ENCODE data around the gene AMBRA1.
A peak's percentile ranks its signal among the peaks of the same experiment; 100 is the strongest.

Gene AMBRA1

GRCh38 chr11:46498179-46498578 is 95.6 kb downstream of the AMBRA1 start:
- DNase-seq: no peak

DNA sequence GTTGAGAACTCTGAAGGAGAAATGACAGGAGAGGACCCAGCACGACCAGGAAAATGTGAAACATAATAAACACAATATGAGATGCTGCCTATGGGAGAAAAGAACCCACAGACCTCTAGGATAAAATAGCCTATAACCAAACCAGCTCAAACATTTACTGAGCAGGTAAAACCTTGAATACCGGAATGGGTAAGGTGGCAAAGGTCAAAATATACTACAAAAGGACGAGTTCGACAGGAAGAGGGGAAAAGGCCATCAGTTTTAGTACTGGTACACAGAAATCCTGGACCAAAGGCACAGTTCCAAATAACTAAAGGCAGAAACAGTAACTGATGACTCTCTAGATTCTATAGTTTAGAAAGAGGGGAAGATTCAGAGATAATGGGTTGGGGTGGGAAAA is 96.3 kb downstream of the AMBRA1 start:
- DNase-seq: no peak

DNA sequence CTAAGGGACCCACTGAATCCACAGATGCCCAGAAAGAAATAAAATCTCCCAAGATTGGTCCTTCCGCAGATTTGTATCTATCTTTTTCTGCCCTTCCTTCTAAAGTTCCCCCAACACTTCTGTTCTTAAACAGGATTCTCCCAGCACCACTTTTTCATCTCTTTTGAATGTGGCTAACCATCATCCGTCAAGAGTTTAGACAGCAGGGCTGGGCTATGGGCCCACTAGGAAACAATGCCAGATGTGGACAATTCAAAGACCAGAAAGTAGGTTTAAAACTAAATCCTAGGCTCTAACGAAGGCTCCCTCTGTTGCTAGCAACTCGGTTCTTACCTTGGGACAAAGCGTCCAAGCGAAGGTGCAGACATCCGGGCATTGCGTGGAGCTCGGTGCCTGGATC is 100.0 kb downstream of the AMBRA1 start:
- no peak for DNase-seq

GRCh38 chr11:46492532-46492931 is 101.3 kb downstream of the AMBRA1 start:
- DNase-seq: no peak

DNA sequence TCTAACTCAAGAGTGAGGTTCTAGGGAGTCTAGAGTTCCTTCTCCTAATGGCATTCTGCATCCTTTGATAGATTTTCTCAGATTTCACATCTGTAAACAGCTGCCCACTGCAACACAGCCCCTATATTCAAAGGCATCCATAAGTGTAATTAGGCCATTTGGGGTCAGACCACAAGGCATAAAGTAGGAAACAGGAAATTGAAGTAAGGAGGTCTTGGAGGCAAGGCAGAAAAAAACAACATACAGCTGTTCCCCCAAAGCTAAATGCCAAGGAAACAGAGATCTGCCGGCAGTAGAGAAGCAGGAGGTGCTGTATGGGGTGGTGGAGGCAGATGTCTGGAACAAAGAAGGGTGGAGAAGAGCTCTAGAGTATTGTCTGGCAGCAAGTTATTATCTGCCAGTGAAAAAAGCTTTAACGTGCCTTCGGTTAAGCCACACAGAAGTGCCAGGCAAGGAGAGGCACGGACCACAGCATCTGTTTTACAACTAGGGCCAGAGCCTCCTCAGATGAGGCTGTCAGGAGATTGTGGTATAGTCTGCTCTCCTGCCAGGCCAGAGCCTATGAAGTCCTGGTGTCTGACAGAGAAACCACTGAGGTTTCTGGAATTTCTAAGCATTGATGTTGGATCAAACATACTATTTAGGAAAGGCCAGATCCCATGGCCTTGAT is 102.0 kb downstream of the AMBRA1 start:
- no peak for DNase-seq

DNA sequence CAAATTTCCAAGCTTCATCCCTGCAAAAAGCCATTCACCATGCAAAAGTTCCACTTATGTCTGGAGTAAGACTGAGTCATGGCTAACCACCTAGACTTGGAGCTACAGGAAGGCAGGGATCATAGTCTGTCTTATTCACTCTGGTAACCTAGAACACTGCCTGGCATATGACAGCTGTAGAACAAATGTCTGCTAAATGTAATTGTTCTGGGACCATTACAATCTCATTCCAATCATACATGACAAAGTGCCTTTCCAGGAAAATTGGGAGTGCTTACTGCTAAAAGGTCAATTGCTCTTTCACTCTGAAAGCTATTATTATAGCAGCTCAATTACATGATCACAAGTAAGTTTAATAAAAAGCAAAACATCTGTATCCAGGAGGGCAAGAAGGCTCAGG is 103.2 kb downstream of the AMBRA1 start:
- no peak for DNase-seq

GRCh38 chr11:46489656-46490560 is 103.9 kb downstream of the AMBRA1 start:
- peak in 1 of 4 experiments; percentile 3 for DNase-seq

- DNase-seq: no peak
These were observed 107.9 kb downstream of the AMBRA1 start for GRCh38 chr11:46485856-46486443.

- DNase-seq: no peak
These were observed 109.7 kb downstream of the AMBRA1 start for GRCh38 chr11:46484101-46484500.

- DNase-seq: no peak
These were observed 112.9 kb downstream of the AMBRA1 start for GRCh38 chr11:46480909-46481308.

- no peak for DNase-seq
These were observed 113.6 kb downstream of the AMBRA1 start for GRCh38 chr11:46480166-46480726.

DNA sequence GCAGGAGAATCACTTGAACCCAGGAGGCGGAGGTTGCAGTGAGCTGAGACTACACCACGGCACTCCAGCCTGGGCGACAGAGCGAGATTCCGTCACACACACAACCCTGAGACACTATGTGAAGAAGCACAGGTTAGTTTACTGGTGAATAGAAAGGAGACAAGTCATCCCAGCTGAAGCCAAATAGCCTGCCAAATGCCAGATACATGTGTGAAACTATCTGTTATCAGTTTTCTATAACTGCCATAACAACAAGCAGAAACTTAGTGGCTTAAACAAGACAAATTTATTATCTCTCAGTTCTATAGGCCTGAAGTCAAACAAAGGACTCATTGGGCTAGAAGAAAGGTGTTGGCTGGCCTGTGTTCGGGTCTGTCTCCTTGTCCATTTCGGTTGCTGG is 114.2 kb downstream of the AMBRA1 start:
- no peak for DNase-seq

DNA sequence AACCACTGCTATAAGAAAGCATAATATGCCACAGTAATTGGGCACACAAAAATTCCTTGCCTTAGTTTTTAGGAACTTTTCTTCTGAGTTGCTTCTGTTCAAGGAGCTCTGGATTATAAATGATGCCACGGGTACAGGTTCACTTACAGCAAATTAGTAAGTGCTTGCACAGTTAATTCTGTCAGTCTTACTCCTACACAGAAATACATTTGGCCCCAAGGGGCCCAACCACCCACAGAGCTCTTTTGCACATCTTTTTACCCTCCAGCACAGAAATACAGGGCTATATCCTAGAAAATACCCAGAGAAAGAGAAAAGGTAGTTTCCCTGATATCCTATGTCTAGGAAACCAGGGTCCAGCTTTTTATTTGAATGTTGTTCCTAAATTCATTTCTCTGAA is 115.6 kb downstream of the AMBRA1 start:
- DNase-seq: no peak

DNA sequence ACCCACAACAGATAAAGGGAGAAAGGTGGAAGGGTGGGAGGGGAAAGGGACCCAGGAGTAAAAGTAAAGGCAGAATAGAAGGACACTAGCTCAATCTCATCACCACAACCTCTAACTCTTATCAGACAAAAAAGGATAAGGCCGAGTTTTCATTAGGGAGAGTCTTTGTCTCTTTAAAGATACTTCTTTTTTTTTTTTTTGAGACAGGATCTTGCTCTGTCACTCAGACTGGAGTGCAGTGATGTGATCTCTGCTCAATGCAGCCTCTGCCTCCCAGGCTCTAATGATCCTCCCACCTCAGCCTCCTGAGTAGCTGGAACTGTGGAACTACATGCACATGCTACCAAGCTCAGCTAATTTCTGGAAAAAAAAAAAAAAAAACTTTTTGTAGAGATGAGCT is 116.7 kb downstream of the AMBRA1 start:
- DNase-seq: no peak

DNA sequence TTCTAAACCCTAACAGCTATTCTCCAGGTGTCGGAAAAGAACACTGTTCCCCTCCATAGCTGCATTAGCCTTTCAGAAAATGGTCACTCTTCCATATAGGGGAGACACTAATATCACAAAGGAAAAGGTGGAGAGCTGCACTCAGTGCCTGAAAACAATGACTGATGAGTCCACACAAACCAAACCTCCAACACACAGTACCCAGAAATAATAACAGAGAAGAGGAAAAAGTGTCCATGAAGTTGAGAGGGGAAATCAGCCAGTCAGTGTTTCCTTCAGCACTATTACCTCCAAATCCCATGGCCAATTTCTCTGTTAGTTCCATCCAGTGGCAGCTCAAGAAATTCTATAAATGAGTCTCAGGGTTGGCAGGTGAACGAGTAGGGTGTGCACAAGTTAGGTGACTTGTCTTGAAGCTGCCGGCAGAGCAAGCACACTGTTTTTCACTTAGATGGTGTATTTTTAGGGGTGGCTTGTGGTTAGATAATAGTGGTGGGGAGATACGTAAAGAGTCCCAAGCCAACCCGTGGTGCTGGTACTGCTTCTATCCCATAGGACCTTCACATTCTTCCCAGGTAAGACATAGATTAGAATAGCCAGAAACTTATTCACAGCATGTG is 117.8 kb downstream of the AMBRA1 start:
- no peak for DNase-seq

- no peak for DNase-seq
These were observed 118.5 kb downstream of the AMBRA1 start for GRCh38 chr11:46475051-46475925.

DNA sequence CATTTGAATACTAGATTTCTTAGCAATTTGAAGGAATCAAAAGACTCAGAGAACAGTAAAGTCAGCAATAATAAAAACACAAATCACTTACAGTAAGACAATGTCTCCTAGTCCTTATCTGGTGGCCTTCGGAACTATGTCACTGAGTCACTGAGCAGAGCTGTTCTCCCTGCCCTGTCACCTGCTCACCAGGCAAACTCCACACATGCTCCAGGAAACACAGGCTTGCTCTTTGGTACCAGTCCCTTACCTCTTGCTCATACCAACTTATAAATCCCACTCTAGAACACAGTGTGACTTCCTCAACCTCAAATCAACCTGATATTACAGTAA is 121.2 kb downstream of the AMBRA1 start:
- DNase-seq: no peak

- DNase-seq: no peak
These were observed 121.7 kb downstream of the AMBRA1 start for GRCh38 chr11:46471943-46472661.

GRCh38 chr11:46469926-46470325 is 123.9 kb downstream of the AMBRA1 start:
- no peak for DNase-seq

DNA sequence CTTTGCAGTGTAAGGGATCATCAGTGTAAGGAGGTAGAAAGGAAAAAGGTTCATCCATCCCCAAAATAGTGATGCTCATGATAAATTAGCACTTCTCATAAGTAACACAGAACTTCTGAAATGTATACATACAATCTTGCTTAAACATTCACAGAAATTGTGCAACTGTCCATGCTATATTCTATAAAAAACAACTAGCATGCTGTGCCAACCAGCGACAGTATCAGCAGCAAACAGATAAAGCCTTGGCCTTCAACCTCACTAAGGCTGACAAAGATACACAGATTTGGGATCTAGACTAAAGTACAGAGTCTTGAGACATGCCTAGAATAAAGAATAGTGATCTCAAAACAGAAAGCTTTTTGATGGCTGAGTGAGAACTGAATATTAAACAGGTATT is 128.1 kb downstream of the AMBRA1 start:
- no peak for DNase-seq

DNA sequence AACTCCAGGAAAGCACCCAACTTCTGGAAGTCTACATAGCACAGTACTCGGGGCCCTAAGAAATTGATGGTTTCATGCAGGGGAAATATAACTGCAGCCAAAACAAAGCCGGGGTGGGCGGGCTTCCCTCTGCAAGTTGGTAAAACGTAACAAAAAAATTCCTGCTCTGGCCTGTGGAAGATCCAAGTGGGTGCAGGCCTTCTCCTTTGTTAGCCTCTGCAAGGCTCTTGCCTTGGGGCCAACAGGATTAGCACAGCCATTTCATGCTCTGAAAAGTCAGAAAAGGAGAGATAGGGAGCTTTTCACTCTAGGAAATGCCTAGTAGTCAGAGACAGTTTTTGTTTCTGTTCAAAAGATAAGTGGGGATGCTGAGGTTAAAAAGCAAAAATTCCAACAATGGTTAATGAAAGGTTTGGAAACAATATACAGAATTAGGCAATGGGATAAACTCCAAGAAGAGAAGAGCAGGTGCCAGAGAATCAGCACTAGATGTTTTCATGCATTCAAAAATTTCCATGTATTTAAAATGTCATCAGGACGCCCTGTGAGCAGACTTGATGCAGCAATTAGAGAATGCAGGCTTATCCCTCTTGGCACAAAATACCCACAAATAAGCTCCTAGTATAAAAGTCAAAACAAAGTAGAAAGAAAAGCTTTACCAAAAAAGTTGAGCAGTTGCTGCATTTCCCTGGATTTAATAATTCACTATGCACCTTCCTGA is 130.0 kb downstream of the AMBRA1 start:
- DNase-seq: no peak

Data from activated CD4-positive, CD25-positive, alpha-beta regulatory T cell (primary cell).